Breast epithelium (tissue), 4 donors: ENCODE measurements around the gene UBTD1. TPM values are rescaled to one million over a fixed set of nuclear protein-coding genes. Genes with fewer than 3 reads are reported as not detected.

Source experiments
- DNase-seq, 2 donors: peaks; one replicate each; pipeline ENCODE4 v3.0.0-alpha.2; 2019; ENCODE audit warnings: low spot score in 2 of 2
- H3K27ac ChIP-seq, 2 donors: fragments of 200-600 bp; sonication (generic) in 1 of 2; one replicate each; pipeline ENCODE4 v1.5.1; 2016 to 2019; ENCODE audit warnings: mild to moderate bottlenecking in 1 of 2
- H3K27me3 ChIP-seq, 2 donors: fragments of 200-600 bp; sonication (generic) in 1 of 2; one replicate each; pipeline versions ENCODE4 v1.5.1 to v1.6.0; 2017 to 2019; ENCODE audit warnings: control low read depth in 1 of 2, mild to moderate bottlenecking in 1 of 2
- H3K36me3 ChIP-seq: fragments of 200-600 bp; one replicate; pipeline ENCODE4 v1.5.1; 2019
- H3K4me1 ChIP-seq, 2 donors: fragments of 200-600 bp; sonication (generic); one replicate each; pipeline ENCODE4 v1.5.1; 2016 to 2019; ENCODE audit warnings: control low read depth in 1 of 2
- H3K4me3 ChIP-seq, 3 donors: fragments of 200-600 bp; sonication (generic); 1 replicate in 2 of 3; 2 replicates in 1 of 3; pipeline ENCODE4 v1.5.1; 2016 to 2019; ENCODE audit warnings: mild to moderate bottlenecking in 3 of 3, moderate library complexity in 2 of 3
- H3K9me3 ChIP-seq, 2 donors: fragments of 200-600 bp; sonication (generic) in 1 of 2; one replicate each; pipeline ENCODE4 v1.5.1; 2016 to 2019; ENCODE audit warnings: control low read depth in 1 of 2
- CTCF ChIP-seq, 3 donors: fragments of 450-650 bp; IDR thresholded peaks; one replicate each; pipeline ENCODE4 v1.5.1; 2016 to 2017; ENCODE audit warnings: antibody characterized with exemption in 3 of 3, mild to moderate bottlenecking in 3 of 3, moderate library complexity in 3 of 3
- POLR2A ChIP-seq: fragments of 450-650 bp; IDR thresholded peaks from one replicate; pipeline ENCODE4 v1.6.1; 2016; ENCODE audit warnings: antibody characterized with exemption, mild to moderate bottlenecking, moderate library complexity
- POLR2AphosphoS5 ChIP-seq, 3 donors: sonication (generic); formaldehyde crosslinking; IDR thresholded peaks; one replicate each; pipeline ENCODE4 v1.6.1; 2017; ENCODE audit warnings: antibody characterized with exemption in 3 of 3
- intact Hi-C: fragments of 100-400 bp; cut with DNase I; formaldehyde crosslinking; loops from one replicate; pipeline ENCODE4 v1.15.1; 2023; ENCODE audit warnings: low total_unique reads
- total RNA-seq, 3 donors: library from RNA; depleted of rRNA; stranded (reverse); fragments of >200 nt; gene quantifications; one replicate each; pipeline ENCODE4 v1.1.0, GENCODE V29; 2016

The UBTD1 gene
- total RNA-seq, 3 donors from 2014 or later: 9.9 to 14.7 (median 12.4) TPM

GRCh38 chr10:97611473-97611872, 112.7 kb downstream of the UBTD1 start:
- intact Hi-C loops: no loop called here
- no peak overlapping the region for H3K27ac ChIP-seq

GRCh38 chr10:97612386-97612785, 113.7 kb downstream of the UBTD1 start:
- DNase-seq: no peak
- H3K27ac ChIP-seq: no peak overlapping the region

More at GRCh38 chr10:97611473-97611872, 112.7 kb downstream of the UBTD1 start:
- DNase-seq: no peak
- H3K36me3 ChIP-seq: no peaks in the 10 kb centered on the region
- H3K4me3 ChIP-seq: no peak overlapping the region
- no peaks in the 10 kb centered on the region for H3K4me1 ChIP-seq
- H3K9me3 ChIP-seq: no peaks in the 10 kb centered on the region
- no peaks in the 10 kb centered on the region for H3K27me3 ChIP-seq
- TF ChIP-seq POLR2AphosphoS5 (IDR thresholded peaks at IDR 0.05): no peak
- no peak for TF ChIP-seq CTCF (IDR thresholded peaks at IDR 0.05)
- TF ChIP-seq POLR2A: no peak

GRCh38 chr10:97618285-97618684, 119.6 kb downstream of the UBTD1 start:
- no peak for TF ChIP-seq POLR2A
- no peak for TF ChIP-seq CTCF (IDR thresholded peaks at IDR 0.05)
- no peak for TF ChIP-seq POLR2AphosphoS5 (IDR thresholded peaks at IDR 0.05)
- no peaks in the 10 kb centered on the region for H3K27me3 ChIP-seq
- intact Hi-C loops: no loop called here
- H3K4me1 ChIP-seq: no peaks in the 10 kb centered on the region
- H3K4me3 ChIP-seq: no peak overlapping the region
- no peaks in the 10 kb centered on the region for H3K36me3 ChIP-seq
- H3K27ac ChIP-seq: no peak overlapping the region
- no peaks in the 10 kb centered on the region for H3K9me3 ChIP-seq
- DNase-seq: no peak

More at GRCh38 chr10:97612386-97612785, 113.7 kb downstream of the UBTD1 start:
- TF ChIP-seq POLR2A: no peak
- TF ChIP-seq POLR2AphosphoS5 (IDR thresholded peaks at IDR 0.05): no peak
- peak; percentile 31 to 69 (median 56) for TF ChIP-seq CTCF (IDR thresholded peaks at IDR 0.05)
- no peak overlapping the region for H3K4me3 ChIP-seq
- intact Hi-C loops: no loop called here
- no peaks in the 10 kb centered on the region for H3K36me3 ChIP-seq
- H3K9me3 ChIP-seq: no peaks in the 10 kb centered on the region
- no peaks in the 10 kb centered on the region for H3K27me3 ChIP-seq
- H3K4me1 ChIP-seq: no peaks in the 10 kb centered on the region

GRCh38 chr10:97618733-97619132, 120.0 kb downstream of the UBTD1 start:
- no peaks in the 10 kb centered on the region for H3K36me3 ChIP-seq
- no peaks in the 10 kb centered on the region for H3K9me3 ChIP-seq
- H3K27me3 ChIP-seq: no peaks in the 10 kb centered on the region
- H3K4me3 ChIP-seq: no peak overlapping the region
- DNase-seq: no peak
- intact Hi-C loops: no loop called here
- TF ChIP-seq POLR2AphosphoS5 (IDR thresholded peaks at IDR 0.05) (no peak), CTCF (IDR thresholded peaks at IDR 0.05) (no peak), POLR2A (no peak)
- H3K27ac ChIP-seq: no peak overlapping the region
- H3K4me1 ChIP-seq: no peaks in the 10 kb centered on the region

Other genes starting within 250 kb of the UBTD1 start
- gene ARHGAP19, start 206.3 kb upstream of the UBTD1 start, total RNA-seq: 10 to 100 TPM in 2 of 3 donors, 1 to 10 TPM in 1; 6.4 to 34.4 (median 14.4) TPM
- 10 to 100 TPM in 1 of 3 donors, 1 to 10 TPM in 2; 3.6 to 11.6 (median 9.8) TPM for gene FRAT1, start 179.7 kb upstream of the UBTD1 start, total RNA-seq
- 10 to 100 TPM; 12.2 to 24.1 (median 15.4) TPM for gene FRAT2, start 164.2 kb upstream of the UBTD1 start, total RNA-seq
- 10 to 100 TPM in 2 of 3 donors, 1 to 10 TPM in 1; 7.7 to 17.7 (median 15.7) TPM for gene RRP12, start 97.6 kb upstream of the UBTD1 start, total RNA-seq
- 100 to 1,000 TPM; 162 to 182 (median 171) TPM for gene PGAM1, start 72.7 kb upstream of the UBTD1 start, total RNA-seq
- gene EXOSC1, start 52.9 kb upstream of the UBTD1 start, total RNA-seq: 10 to 100 TPM; 27.7 to 37.9 (median 36.7) TPM
- 10 to 100 TPM; 21.6 to 53.1 (median 44.6) TPM for gene ZDHHC16, start 52.7 kb upstream of the UBTD1 start, total RNA-seq
- gene MMS19, start 502 bp upstream of the UBTD1 start, total RNA-seq: 100 to 1,000 TPM in 1 of 3 donors, 10 to 100 TPM in 2; 73.0 to 109 (median 78.7) TPM
- gene ANKRD2, start 73.9 kb downstream of the UBTD1 start, total RNA-seq: not detected
- 10 to 100 TPM in 1 of 3 donors, 1 to 10 TPM in 2; 1.9 to 11.0 (median 2.3) TPM for gene HOGA1, start 85.5 kb downstream of the UBTD1 start, total RNA-seq
- under 1 TPM in 2 of 3 donors, not detected in 1; 0.32 to 0.33 TPM for gene C10orf62, start 90.8 kb downstream of the UBTD1 start, total RNA-seq
- gene MORN4, start 134.6 kb downstream of the UBTD1 start, total RNA-seq: 1 to 10 TPM; 3.5 to 9.4 (median 6.9) TPM
- gene PI4K2A, start 141.7 kb downstream of the UBTD1 start, total RNA-seq: 10 to 100 TPM; 18.0 to 24.8 (median 21.5) TPM
- 10 to 100 TPM; 23.9 to 42.4 (median 39.0) TPM for gene AVPI1, start 188.3 kb downstream of the UBTD1 start, total RNA-seq
- 10 to 100 TPM; 13.4 to 19.8 (median 16.2) TPM for gene MARVELD1, start 214.8 kb downstream of the UBTD1 start, total RNA-seq
- 10 to 100 TPM; 26.9 to 37.6 (median 29.2) TPM for gene ZFYVE27, start 238.2 kb downstream of the UBTD1 start, total RNA-seq